Subcutaneous preadipocyte (primary cell): ENCODE results near the gene RING1. TPM values are rescaled to one million over a fixed set of nuclear protein-coding genes. Genes with fewer than 3 reads are reported as not detected.
A peak's percentile ranks its signal among the peaks of the same experiment; 100 is the strongest.

Experiments used
- small RNA-seq: library from RNA; depleted of rRNA; stranded (forward); fragments of <200 nt; gene quantifications from one replicate; pipeline ENCODE3, GENCODE V24; 2012
- total RNA-seq: library from RNA; depleted of rRNA; stranded (reverse); fragments of >200 nt; gene quantifications from 2 replicates; pipeline ENCODE4 v1.2.3, GENCODE V29; 2012

RING1 gene
- 21.7 and 24.2 TPM in 2 replicates for total RNA-seq

DNA sequence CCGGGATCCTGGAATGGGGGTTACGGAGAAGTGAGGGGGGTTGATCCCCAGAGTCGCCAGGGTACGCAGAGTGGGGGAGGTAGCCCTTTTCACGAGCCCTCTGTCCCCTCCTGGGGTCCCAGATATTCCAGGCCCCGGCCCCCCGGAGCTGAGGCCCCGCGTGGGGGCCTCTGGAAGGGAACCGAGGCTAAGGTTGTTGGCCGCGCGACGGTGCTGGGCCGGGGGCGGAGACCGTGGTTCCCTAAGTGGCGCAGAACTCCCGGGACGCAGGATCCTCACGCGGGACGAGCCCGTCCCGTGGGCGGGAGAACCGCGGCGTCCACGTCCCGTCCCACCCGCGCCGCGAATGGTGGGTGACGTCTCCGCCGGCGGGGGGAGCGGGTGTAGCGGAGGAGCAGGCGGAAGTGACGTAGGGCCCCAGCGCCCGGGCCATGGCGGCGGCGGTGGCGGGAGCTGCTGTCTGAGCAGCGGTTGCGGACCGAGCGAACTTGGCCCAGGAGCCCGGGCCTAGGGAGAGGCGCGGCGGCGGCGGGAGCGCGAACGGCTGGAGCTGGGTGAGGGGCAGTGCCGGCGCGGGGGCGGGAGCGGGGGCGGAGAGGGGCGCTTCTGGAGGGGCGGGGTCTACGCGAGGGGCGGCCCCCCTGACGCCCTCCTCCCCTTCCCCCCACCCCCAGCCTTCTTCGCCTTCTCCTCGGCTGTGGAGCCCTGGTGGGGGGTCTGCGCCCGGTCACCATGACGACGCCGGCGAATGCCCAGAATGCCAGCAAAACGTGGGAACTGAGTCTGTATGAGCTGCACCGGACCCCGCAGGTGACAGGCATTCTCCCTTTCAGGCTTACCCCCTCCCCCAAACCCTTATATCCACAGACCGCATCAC, at the start of gene RING1:
Gene RING1 (plus strand): TSS at position 410 of the 877 bp plus-strand sequence. CDS start 323 bp downstream, at position 733.

DNA sequence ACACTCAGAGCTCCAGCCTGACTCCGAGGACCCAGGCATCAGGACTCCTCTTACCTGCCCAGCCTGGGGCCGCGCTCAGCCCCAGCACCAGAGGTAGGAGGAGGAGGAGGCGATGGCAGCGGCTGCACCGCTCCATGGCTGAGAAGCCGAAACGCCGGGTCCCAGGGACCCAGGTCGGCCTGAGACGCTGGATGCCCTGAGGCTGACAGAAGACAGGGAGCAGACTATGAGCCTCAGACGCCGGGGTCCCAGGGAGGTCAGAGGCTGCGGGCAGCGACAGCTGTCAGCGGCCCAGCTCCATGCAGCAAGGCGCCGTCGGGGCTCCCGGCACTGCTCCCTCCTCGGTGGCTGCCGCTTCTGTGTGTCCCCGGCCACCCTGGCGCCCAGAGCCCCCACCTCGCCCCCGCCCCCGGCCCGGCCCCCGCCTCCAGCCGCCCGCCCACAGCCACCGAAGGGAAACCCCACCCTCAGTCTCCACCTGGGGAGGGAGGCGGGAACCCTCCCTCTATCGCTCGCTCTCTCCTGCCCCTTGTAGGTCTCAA, 16.1 kb upstream of the RING1 start, which contains the start of gene COL11A2:
Gene COL11A2 (minus strand): TSS at position 363 of the 542 bp plus-strand sequence. CDS start 227 bp downstream, at position 136.

DNA sequence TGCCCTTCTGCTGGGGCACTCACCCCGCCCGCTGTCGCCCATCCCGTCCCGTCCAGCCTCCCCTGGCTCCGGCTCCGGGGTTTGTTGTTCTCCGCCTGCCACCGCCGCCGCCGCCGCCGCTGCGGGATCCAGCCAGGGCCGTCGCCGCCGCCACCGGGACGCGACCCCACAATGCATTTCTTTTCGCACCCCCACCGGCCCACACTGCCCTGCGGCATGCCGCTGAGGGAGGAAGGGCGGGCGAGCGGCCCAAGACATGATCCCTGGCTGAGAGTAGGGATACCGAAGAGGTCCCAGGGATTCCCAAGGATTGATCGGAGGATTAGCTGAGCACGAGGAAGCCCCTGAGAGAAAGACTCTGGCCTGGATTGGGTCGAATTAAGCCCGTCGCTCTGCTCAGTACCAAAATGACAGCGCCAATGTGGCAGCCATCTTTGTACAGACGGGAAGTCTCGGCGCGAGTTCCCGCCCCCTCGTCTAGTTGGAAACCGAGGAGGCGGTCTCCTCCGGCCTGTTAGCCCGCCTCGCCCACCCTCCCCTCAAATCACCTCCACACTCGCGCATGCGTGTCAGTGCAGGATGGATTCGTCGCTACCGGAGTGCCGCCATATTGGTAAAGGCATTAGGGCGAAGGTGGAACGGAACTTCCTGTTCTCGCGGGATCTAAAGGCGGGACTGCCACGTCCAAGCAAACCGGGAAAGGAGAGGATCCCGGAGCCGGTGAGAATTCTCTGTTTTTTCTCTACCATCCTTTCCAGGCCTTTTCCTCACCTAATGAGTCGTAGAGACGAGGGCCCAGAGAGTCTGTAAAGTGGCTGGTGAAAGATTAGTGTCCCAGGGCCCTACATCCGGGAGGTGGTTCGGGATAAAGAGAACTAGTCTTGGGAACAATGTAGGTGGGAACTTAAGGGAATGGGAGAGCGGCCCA, 7.8 kb upstream of the RING1 start, which contains the start of the genes RXRB and SLC39A7:
Gene RXRB (minus strand): TSS at position 447 of the 928 bp plus-strand sequence. CDS start 189 bp downstream, at position 258.
Gene SLC39A7 (plus strand): TSS at position 649 of the 928 bp plus-strand sequence. CDS start 379 bp downstream, outside the sequence.

DNA sequence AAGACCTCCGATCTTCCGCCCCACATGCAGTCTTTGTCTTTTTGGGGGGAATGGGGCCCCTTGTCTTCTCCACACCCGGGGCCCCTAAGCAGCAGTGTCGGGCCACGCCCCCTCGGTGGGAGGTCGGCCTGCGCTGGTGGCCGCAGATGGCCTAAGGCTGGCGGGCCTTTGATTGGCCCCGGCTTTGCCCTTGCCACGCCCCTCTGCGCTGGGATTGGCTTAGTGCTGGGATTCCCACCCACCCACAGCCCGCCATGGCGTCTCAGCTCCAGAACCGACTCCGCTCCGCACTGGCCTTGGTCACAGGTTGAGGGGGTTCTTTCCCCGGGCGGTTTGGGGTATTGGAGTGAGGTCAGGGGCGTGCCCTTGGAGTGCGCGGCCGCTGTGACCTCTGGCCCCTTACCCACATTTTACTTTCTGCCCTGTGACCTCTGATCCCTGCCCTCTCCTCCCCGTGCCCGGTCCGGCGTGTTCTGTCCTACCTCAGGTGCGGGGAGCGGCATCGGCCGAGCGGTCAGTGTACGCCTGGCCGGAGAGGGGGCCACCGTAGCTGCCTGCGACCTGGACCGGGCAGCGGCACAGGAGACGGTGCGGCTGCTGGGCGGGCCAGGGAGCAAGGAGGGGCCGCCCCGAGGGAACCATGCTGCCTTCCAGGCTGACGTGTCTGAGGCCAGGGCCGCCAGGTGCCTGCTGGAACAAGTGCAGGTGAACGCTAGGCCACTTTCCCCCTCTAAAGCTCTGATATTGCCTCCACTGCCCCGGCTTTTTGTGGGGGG, 3.7 kb upstream of the RING1 start, which contains the start of gene HSD17B8:
Gene HSD17B8 (plus strand): TSS at position 241 of the 776 bp plus-strand sequence. CDS start 14 bp downstream, at position 255.

Small RNA genes within 50 kb of the gene (small RNA-seq; reads per million reads assigned to genes)
- 0.49 reads per million, percentile 29 among the genes with 10 or more reads in this experiment for gene MIR219A1
- 0.16 reads per million for gene RNY4P10

Other genes starting within 250 kb of the RING1 start
- gene BRD2, start 239.9 kb upstream of the RING1 start, total RNA-seq, result 95.2 and 125 TPM in 2 replicates
- gene HLA-DOA, start 198.9 kb upstream of the RING1 start, total RNA-seq, result under 0.01 TPM in 1 of 2 replicates, not detected in the other
- gene HLA-DPA1, start 134.9 kb upstream of the RING1 start, total RNA-seq, result 3.1 and 7.0 TPM in 2 replicates
- gene HLA-DPB1, start 132.5 kb upstream of the RING1 start, total RNA-seq, result 1.8 and 10.2 TPM in 2 replicates
- gene COL11A2, start 16.0 kb upstream of the RING1 start, total RNA-seq, result under 0.01 and 0.20 TPM in 2 replicates
- 17.6 and 20.5 TPM in 2 replicates for gene RXRB, start 7.8 kb upstream of the RING1 start, total RNA-seq
- gene SLC39A7, start 7.6 kb upstream of the RING1 start, total RNA-seq, result 51.8 and 71.0 TPM in 2 replicates
- 5.3 and 7.0 TPM in 2 replicates for gene HSD17B8, start 3.8 kb upstream of the RING1 start, total RNA-seq
- 31.6 and 39.5 TPM in 2 replicates for gene VPS52, start 63.4 kb downstream of the RING1 start, total RNA-seq
- 2,332 and 5,287 TPM in 2 replicates for gene RPS18, start 63.6 kb downstream of the RING1 start, total RNA-seq
- 1.1 and 2.5 TPM in 2 replicates for gene B3GALT4, start 68.6 kb downstream of the RING1 start, total RNA-seq
- 90.0 and 92.3 TPM in 2 replicates for gene WDR46, start 80.7 kb downstream of the RING1 start, total RNA-seq
- 38.5 and 40.4 TPM in 2 replicates for gene PFDN6, start 81.1 kb downstream of the RING1 start, total RNA-seq
- 16.9 and 19.2 TPM in 2 replicates for gene RGL2, start 90.4 kb downstream of the RING1 start, total RNA-seq
- 68.8 and 73.9 TPM in 2 replicates for gene TAPBP, start 105.6 kb downstream of the RING1 start, total RNA-seq
- 8.5 and 11.3 TPM in 2 replicates for gene ZBTB22, start 109.2 kb downstream of the RING1 start, total RNA-seq
- 39.7 and 50.6 TPM in 2 replicates for gene DAXX, start 114.5 kb downstream of the RING1 start, total RNA-seq
- 33.1 and 58.1 TPM in 2 replicates for gene KIFC1, start 183.3 kb downstream of the RING1 start, total RNA-seq
- 8.1 and 14.1 TPM in 2 replicates for gene PHF1, start 202.5 kb downstream of the RING1 start, total RNA-seq
- 70.2 and 82.3 TPM in 2 replicates for gene CUTA, start 209.6 kb downstream of the RING1 start, total RNA-seq
- 6.1 and 6.2 TPM in 2 replicates for gene SYNGAP1, start 211.6 kb downstream of the RING1 start, total RNA-seq
- gene ZBTB9, start 246.1 kb downstream of the RING1 start, total RNA-seq, result 4.0 and 6.1 TPM in 2 replicates